GF-D8 (cell line): Measurements from ENCODE around the gene QRFP.

ENCODE experiments used
- DNase-seq: peaks from one replicate; lab custom pipeline; 2025; lab: John Stamatoyannopoulos, UW

Gene QRFP

GRCh38 chr9:130890870-130891687, 5.5 kb downstream of the QRFP start:
- DNase-seq, result no peak

GRCh38 chr9:130890124-130890523, 6.5 kb downstream of the QRFP start:
- no peak for DNase-seq

- no peak for DNase-seq
Observed at GRCh38 chr9:130888146-130888885, 8.3 kb downstream of the QRFP start.

- no peak for DNase-seq
Observed at GRCh38 chr9:130887494-130888144, 9.0 kb downstream of the QRFP start.

DNA sequence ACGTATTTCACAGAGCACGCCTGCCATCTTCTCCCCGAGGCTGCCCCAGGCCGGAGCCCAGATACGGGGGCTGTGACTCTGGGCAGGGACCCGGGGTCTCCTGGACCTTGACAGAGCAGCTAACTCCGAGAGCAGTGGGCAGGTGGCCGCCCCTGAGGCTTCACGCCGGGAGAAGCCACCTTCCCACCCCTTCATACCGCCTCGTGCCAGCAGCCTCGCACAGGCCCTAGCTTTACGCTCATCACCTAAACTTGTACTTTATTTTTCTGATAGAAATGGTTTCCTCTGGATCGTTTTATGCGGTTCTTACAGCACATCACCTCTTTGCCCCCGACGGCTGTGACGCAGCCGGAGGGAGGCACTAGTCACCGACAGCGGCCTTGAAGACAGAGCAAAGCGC, 9.6 kb downstream of the QRFP start:
- DNase-seq, result no peak

DNA sequence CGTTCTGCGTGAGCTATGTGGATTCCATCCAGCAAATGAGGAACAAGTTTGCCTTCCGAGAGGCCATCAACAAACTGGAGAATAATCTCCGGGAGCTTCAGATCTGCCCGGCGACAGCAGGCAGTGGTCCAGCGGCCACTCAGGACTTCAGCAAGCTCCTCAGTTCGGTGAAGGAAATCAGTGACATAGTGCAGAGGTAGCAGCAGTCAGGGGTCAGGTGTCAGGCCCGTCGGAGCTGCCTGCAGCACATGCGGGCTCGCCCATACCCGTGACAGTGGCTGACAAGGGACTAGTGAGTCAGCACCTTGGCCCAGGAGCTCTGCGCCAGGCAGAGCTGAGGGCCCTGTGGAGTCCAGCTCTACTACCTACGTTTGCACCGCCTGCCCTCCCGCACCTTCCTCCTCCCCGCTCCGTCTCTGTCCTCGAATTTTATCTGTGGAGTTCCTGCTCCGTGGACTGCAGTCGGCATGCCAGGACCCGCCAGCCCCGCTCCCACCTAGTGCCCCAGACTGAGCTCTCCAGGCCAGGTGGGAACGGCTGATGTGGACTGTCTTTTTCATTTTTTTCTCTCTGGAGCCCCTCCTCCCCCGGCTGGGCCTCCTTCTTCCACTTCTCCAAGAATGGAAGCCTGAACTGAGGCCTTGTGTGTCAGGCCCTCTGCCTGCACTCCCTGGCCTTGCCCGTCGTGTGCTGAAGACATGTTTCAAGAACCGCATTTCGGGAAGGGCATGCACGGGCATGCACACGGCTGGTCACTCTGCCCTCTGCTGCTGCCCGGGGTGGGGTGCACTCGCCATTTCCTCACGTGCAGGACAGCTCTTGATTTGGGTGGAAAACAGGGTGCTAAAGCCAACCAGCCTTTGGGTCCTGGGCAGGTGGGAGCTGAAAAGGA, 10.9 kb downstream of the QRFP start:
- no peak for DNase-seq

DNA sequence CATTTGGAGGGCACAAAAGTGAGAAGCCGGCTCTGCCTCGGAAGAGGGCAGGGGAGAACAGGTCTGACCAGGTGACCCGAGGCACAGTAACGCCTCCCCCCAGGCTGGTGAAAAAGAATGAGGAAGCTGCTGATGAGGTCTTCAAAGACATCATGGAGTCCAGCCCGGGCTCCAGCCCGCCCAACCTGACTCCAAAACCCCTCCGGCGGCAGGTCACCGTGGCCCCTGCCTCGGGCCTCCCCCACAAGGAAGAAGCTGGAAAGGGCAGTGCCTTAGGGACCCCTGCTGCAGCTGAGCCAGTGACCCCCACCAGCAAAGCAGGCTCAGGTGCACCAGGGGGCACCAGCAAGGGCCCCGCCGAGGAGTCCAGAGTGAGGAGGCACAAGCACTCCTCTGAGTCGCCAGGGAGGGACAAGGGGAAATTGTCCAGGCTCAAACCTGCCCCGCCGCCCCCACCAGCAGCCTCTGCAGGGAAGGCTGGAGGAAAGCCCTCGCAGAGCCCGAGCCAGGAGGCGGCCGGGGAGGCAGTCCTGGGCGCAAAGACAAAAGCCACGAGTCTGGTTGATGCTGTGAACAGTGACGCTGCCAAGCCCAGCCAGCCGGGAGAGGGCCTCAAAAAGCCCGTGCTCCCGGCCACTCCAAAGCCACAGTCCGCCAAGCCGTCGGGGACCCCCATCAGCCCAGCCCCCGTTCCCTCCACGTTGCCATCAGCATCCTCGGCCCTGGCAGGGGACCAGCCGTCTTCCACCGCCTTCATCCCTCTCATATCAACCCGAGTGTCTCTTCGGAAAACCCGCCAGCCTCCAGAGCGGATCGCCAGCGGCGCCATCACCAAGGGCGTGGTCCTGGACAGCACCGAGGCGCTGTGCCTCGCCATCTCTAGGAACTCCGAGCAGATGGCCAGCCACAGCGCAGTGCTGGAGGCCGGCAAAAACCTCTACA, 11.8 kb downstream of the QRFP start:
- no peak for DNase-seq

DNA sequence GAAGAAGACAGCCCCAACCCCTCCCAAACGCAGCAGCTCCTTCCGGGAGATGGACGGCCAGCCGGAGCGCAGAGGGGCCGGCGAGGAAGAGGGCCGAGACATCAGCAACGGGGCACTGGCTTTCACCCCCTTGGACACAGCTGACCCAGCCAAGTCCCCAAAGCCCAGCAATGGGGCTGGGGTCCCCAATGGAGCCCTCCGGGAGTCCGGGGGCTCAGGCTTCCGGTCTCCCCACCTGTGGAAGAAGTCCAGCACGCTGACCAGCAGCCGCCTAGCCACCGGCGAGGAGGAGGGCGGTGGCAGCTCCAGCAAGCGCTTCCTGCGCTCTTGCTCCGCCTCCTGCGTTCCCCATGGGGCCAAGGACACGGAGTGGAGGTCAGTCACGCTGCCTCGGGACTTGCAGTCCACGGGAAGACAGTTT, 12.5 kb downstream of the QRFP start:
- no peak for DNase-seq

- no peak for DNase-seq
Observed at GRCh38 chr9:130883479-130883878, 13.1 kb downstream of the QRFP start.

DNA sequence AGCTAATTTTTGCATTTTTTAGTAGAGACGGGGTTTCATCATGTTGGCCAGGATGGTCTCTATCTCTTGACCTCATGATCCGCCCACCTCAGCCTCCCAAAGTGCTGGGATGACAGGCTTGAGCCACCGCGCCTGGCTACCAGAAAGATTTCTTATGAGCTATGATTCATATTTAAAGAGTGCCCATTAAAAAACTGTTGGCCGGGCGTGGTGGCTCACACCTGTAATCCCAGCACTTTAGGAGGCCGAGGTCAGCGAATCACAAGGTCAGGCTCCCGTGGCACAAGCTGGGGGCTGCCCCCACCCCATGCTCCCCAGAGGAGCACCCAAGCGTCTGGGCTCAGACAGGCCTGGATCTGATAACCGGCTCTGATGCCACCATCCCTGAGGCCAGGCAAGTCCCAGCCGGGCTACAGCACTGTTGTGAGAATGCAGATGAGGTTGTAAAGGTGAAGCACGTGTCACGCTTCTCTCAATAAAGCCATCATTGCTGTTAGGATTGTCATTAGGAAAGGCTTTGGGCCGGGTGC, 13.9 kb downstream of the QRFP start:
- DNase-seq, result no peak

GRCh38 chr9:130881516-130881915, 15.1 kb downstream of the QRFP start:
- no peak for DNase-seq

DNA sequence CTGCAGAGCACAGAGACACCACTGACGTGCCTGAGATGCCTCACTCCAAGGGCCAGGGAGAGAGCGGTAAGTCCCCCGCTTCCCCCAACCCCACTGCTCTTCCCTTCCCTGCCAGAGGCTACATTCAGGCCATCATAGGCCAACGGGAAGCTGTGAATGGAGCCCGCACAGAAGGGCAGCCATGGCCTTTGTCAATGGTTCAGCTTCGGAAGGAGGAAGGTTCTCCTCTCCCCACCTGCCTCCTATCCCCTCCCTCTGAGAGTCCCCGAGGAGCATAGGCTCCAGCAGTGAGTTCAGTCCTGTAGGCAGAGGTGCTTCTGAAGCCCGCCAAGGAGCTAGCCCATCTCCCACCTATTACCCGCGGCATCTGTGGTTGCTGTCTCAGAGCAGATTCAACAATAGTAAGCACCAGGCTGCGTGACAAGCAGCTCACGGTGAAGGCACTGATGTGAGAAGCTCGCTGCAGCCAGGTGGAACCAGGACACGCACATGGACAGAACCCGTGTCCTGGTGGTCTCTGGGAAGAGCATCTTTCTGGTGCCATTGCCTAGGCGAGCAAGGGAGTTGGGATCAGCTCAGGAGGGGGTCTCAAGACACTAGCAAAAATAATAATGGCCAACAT, 15.9 kb downstream of the QRFP start:
- DNase-seq, result no peak

GRCh38 chr9:130879863-130880411, 16.7 kb downstream of the QRFP start:
- DNase-seq, result no peak

- no peak for DNase-seq
Observed at GRCh38 chr9:130878295-130878694, 18.3 kb downstream of the QRFP start.

DNA sequence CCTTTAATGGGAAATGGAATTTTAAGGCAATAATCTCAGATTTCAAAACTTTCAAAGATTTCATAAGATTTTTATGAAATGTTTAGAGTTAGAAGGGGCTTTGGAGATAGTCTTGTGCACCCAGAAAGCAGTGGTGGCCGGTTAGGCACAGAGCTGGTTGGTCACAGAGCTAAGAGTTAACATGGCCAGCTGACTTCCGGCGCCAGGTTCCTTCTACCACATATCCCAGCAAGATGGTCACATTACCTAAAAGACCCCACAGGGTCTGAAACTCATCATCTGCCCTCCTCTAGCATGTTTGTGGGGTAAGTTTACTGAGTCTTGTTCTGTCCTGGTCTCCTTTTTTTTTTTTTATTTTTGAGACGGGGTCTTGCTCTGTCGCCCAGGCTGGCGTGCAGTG, 19.3 kb downstream of the QRFP start:
- DNase-seq, result no peak

- DNase-seq, result no peak
Observed at GRCh38 chr9:130874783-130875182, 21.8 kb downstream of the QRFP start.

DNA sequence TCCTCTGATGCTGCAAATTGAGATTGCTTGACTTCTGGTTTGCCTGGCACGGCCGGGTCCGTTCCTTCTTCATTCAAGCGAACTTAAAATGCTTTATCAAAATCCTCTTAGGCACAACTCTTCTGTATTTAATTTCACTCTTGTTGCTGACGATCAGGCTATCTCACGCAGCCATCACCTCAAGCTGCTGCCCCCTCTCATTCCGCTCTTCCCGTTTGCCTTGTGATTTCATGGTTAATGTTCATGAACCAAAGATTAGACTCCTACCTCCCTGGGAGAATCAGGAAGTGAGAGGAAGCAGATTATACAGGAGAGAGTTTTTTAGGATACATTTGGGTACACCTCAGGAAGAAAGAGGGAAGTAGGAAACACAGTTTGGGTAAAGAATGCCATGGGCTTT, 22.6 kb downstream of the QRFP start:
- DNase-seq, result no peak

GRCh38 chr9:130872912-130873503, 23.6 kb downstream of the QRFP start:
- no peak for DNase-seq

GRCh38 chr9:130872508-130872907, 24.1 kb downstream of the QRFP start:
- no peak for DNase-seq
